Liver (tissue), 9 donors: ENCODE data around the gene CELF4. TPM values are rescaled to one million over a fixed set of nuclear protein-coding genes. Genes with fewer than 3 reads are reported as not detected.

Source experiments
- DNase-seq: peaks from one replicate; pipeline ENCODE4 v3.0.0-alpha.2; 2017; ENCODE audit warnings: low spot score
- H3K27ac ChIP-seq, 2 donors: one replicate each; pipeline ENCODE4 v1.7.0; 2013; ENCODE audit warnings: inconsistent platforms in 2 of 2, low read length in 2 of 2, control low read depth in 1 of 2, low read depth in 1 of 2, mild to moderate bottlenecking in 1 of 2
- H3K27me3 ChIP-seq, 4 donors: one replicate each; pipeline versions ENCODE4 v1.6.1 to v1.7.0; 2013; ENCODE audit warnings: low read length in 3 of 4, inconsistent platforms in 1 of 4, mild to moderate bottlenecking in 1 of 4, moderate library complexity in 1 of 4; ENCODE audit not compliant: control insufficient read depth in 4 of 4, insufficient read depth in 4 of 4
- H3K36me3 ChIP-seq, 4 donors: one replicate each; pipeline versions ENCODE4 v1.6.1 to v1.7.0; 2013; ENCODE audit warnings: low read length in 3 of 4, mild to moderate bottlenecking in 3 of 4, low read depth in 1 of 4, moderate library complexity in 1 of 4; ENCODE audit not compliant: control insufficient read depth in 4 of 4, insufficient read depth in 3 of 4
- H3K4me1 ChIP-seq, 4 donors: one replicate each; pipeline versions ENCODE4 v1.6.1 to v1.7.0; 2013; ENCODE audit warnings: low read length in 3 of 4, mild to moderate bottlenecking in 3 of 4, moderate library complexity in 1 of 4; ENCODE audit not compliant: control insufficient read depth in 4 of 4, insufficient read depth in 4 of 4
- H3K4me3 ChIP-seq, 3 donors: one replicate each; pipeline versions ENCODE4 v1.6.1 to v1.7.0; 2013; ENCODE audit warnings: low read length in 3 of 3, control low read depth in 1 of 3, low read depth in 1 of 3, mild to moderate bottlenecking in 1 of 3
- H3K9ac ChIP-seq, 2 donors: one replicate each; pipeline ENCODE4 v1.7.0; 2013; ENCODE audit warnings: low read length in 2 of 2, mild to moderate bottlenecking in 2 of 2, moderate library complexity in 2 of 2, control low read depth in 1 of 2, low read depth in 1 of 2
- H3K9me3 ChIP-seq, 4 donors: one replicate each; pipeline versions ENCODE4 v1.6.1 to v1.7.0; 2013; ENCODE audit warnings: low read length in 3 of 4; ENCODE audit not compliant: control insufficient read depth in 4 of 4
- EGR1 ChIP-seq, 2 donors: IDR thresholded peaks; 2 replicates each; pipeline ENCODE4 v1.6.1; 2016 to 2018; ENCODE audit warnings: antibody characterized with exemption in 2 of 2, low read depth in 2 of 2
- FOXA1 ChIP-seq: IDR thresholded peaks from 2 replicates; pipeline ENCODE4 v1.6.1; 2016; ENCODE audit warnings: antibody characterized with exemption
- FOXA2 ChIP-seq: IDR thresholded peaks from 2 replicates; pipeline ENCODE4 v1.6.1; 2016; ENCODE audit warnings: antibody characterized with exemption
- GABPA ChIP-seq, 2 donors: IDR thresholded peaks in 1 of 2; conservative IDR thresholded peaks in 1 of 2; 2 replicates each; pipeline ENCODE4 v1.6.1; 2016; ENCODE audit warnings: antibody characterized with exemption in 2 of 2, mild to moderate bottlenecking in 1 of 2, moderate library complexity in 1 of 2
- HNF4A ChIP-seq, 2 donors: conservative IDR thresholded peaks; 2 replicates each; pipeline ENCODE4 v1.6.1; 2016; ENCODE audit warnings: antibody characterized with exemption in 2 of 2, mild to moderate bottlenecking in 2 of 2
- HNF4G ChIP-seq: IDR thresholded peaks from 2 replicates; pipeline ENCODE4 v1.6.1; 2016; ENCODE audit warnings: antibody characterized with exemption
- JUND ChIP-seq, 2 donors: IDR thresholded peaks; 2 replicates each; pipeline ENCODE4 v1.6.1; 2016; ENCODE audit warnings: antibody characterized with exemption in 2 of 2
- RAD21 ChIP-seq, 2 donors: IDR thresholded peaks; 2 replicates each; pipeline ENCODE4 v1.6.1; 2016; ENCODE audit warnings: antibody characterized with exemption in 2 of 2, mild to moderate bottlenecking in 2 of 2
- RXRA ChIP-seq, 2 donors: IDR thresholded peaks; 2 replicates each; pipeline ENCODE4 v1.6.1; 2017 to 2018; ENCODE audit warnings: antibody characterized with exemption in 2 of 2, mild to moderate bottlenecking in 1 of 2
- SP1 ChIP-seq: IDR thresholded peaks from 2 replicates; pipeline ENCODE4 v1.6.1; 2018; ENCODE audit warnings: antibody characterized with exemption, mild to moderate bottlenecking
- TAF1 ChIP-seq: conservative IDR thresholded peaks from 2 replicates; pipeline ENCODE4 v1.6.1; 2016; ENCODE audit warnings: antibody characterized with exemption, mild to moderate bottlenecking
- WGBS: extraction: QIAGEN DNeasy Blood & Tissue Kit; methylation state at CpG from one replicate; pipeline ENCODE4 v1.1.7; 2013; 5-methylcytosine and 5-hydroxymethylcytosine counted together
- polyA plus RNA-seq, 2 donors: library from polyadenylated mRNA; stranded (reverse) in 1 of 2; unstranded in 1 of 2; fragments of 200-250 nt in 1 of 2; fragments of >200 nt in 1 of 2; fragmentation: Nextera tagmentation in 1 of 2; extraction: Ambion mirVana in 1 of 2; gene quantifications; one replicate each; pipeline versions ENCODE4 v1.2.1 to v1.2.3, GENCODE V29; 2013 to 2015
- total RNA-seq, 2 donors: library from RNA; depleted of rRNA; stranded (reverse); fragments of >200 nt; gene quantifications; one replicate each; pipeline ENCODE4 v1.2.3, GENCODE V29; 2014
- TF ChIP-seq, protein P1 (sequence below): IDR thresholded peaks from 2 replicates; pipeline ENCODE4 v1.6.1; 2016; ENCODE audit warnings: antibody characterized with exemption, mild to moderate bottlenecking
- TF ChIP-seq, protein P2 (sequence below): IDR thresholded peaks from 2 replicates; pipeline ENCODE4 v1.6.1; 2016; ENCODE audit warnings: antibody characterized with exemption
- TF ChIP-seq, protein P3 (sequence below): fragments of 150-350 bp; IDR thresholded peaks from 2 replicates; pipeline ENCODE4 v1.5.1; 2017; ENCODE audit warnings: improper control_type of control experiment, low read depth, low read length; ENCODE audit not compliant: missing input control
- TF ChIP-seq, protein P4 (sequence below): IDR thresholded peaks from 2 replicates; pipeline ENCODE4 v1.6.1; 2016; ENCODE audit warnings: antibody characterized with exemption
- TF ChIP-seq, protein P5 (sequence below): IDR thresholded peaks from 2 replicates; pipeline ENCODE4 v1.6.1; 2016; ENCODE audit warnings: antibody characterized with exemption
- donor health status: healthy.
- donor health status: healthy.
- donor health status: healthy.
- donor health status: healthy.
- donor health status: healthy.

CELF4 gene
- total and polyA plus RNA-seq, 4 donors = 0.08 to 0.28 (median 0.21) TPM; not detected in 1

DNA sequence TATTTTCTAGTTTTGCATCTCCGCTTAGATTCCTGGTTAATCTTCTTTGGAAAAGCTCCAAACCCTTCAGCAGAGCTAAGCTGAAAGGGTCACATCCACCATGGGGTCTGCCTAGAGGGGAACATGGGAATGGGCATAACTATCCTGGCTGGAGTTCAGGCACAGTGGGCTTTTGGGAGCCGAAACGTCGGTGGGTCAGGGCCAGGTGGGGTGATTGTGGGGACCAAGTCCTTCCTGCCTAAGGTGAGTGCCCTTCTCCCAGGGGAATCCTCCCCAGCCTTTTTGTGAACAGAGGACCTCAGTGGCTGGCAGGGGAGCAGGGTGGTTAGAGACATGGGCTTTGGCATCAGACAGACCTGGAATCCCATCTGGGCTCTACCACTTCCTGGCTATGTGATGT, 60.3 kb downstream of the CELF4 start:
- Histone ChIP-seq H3K4me3 (no peak overlapping the region), H3K36me3 (no peaks in the 10 kb centered on the region), H3K27ac (no peak overlapping the region), H3K9me3 (peaks cover 0 to 3% (median 0%) of the 10 kb centered on the region in 4 donors), H3K27me3 (peaks cover 0 to 5% (median 0%) of the 10 kb centered on the region in 4 donors), H3K4me1 (no peaks in the 10 kb centered on the region), H3K9ac (no peak overlapping the region)
- WGBS = 82% methylated on average over 4 of the region's 4 CpGs
- TF ChIP-seq JUND (IDR thresholded peaks at IDR 0.05) (no peak), EGR1 (IDR thresholded peaks at IDR 0.05; ENCODE audit: low read depth in 2 of 2) (no peak), RXRA (IDR thresholded peaks at IDR 0.05) (no peak)
- TF ChIP-seq, protein P1, sequence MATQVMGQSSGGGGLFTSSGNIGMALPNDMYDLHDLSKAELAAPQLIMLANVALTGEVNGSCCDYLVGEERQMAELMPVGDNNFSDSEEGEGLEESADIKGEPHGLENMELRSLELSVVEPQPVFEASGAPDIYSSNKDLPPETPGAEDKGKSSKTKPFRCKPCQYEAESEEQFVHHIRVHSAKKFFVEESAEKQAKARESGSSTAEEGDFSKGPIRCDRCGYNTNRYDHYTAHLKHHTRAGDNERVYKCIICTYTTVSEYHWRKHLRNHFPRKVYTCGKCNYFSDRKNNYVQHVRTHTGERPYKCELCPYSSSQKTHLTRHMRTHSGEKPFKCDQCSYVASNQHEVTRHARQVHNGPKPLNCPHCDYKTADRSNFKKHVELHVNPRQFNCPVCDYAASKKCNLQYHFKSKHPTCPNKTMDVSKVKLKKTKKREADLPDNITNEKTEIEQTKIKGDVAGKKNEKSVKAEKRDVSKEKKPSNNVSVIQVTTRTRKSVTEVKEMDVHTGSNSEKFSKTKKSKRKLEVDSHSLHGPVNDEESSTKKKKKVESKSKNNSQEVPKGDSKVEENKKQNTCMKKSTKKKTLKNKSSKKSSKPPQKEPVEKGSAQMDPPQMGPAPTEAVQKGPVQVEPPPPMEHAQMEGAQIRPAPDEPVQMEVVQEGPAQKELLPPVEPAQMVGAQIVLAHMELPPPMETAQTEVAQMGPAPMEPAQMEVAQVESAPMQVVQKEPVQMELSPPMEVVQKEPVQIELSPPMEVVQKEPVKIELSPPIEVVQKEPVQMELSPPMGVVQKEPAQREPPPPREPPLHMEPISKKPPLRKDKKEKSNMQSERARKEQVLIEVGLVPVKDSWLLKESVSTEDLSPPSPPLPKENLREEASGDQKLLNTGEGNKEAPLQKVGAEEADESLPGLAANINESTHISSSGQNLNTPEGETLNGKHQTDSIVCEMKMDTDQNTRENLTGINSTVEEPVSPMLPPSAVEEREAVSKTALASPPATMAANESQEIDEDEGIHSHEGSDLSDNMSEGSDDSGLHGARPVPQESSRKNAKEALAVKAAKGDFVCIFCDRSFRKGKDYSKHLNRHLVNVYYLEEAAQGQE = no peak
- TF ChIP-seq, protein P2, sequence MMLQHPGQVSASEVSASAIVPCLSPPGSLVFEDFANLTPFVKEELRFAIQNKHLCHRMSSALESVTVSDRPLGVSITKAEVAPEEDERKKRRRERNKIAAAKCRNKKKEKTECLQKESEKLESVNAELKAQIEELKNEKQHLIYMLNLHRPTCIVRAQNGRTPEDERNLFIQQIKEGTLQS = no peak
- TF ChIP-seq, protein P3, sequence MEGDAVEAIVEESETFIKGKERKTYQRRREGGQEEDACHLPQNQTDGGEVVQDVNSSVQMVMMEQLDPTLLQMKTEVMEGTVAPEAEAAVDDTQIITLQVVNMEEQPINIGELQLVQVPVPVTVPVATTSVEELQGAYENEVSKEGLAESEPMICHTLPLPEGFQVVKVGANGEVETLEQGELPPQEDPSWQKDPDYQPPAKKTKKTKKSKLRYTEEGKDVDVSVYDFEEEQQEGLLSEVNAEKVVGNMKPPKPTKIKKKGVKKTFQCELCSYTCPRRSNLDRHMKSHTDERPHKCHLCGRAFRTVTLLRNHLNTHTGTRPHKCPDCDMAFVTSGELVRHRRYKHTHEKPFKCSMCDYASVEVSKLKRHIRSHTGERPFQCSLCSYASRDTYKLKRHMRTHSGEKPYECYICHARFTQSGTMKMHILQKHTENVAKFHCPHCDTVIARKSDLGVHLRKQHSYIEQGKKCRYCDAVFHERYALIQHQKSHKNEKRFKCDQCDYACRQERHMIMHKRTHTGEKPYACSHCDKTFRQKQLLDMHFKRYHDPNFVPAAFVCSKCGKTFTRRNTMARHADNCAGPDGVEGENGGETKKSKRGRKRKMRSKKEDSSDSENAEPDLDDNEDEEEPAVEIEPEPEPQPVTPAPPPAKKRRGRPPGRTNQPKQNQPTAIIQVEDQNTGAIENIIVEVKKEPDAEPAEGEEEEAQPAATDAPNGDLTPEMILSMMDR = no peak
- TF ChIP-seq, protein P4, sequence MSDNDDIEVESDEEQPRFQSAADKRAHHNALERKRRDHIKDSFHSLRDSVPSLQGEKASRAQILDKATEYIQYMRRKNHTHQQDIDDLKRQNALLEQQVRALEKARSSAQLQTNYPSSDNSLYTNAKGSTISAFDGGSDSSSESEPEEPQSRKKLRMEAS = no peak
- no peak for DNase-seq

DNA sequence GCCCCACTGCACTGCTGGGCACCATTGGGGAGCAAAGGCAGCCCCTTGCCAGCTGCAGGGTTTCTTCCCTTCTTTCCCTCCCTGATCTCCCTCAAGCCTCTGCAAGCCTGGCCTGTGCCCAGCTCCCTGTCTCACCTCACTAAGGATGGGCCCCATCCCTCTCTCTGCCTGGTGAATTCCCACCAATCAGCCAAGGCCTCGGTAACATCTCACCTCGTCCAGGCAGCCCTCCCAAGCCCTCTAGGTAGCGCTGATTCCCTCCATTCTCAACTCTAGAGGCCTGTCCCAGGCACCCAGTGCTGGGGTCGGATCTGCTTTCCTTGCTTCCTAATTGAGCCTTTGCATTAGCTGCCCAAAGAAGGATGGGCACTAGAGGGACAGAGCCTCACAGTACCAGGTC, 63.0 kb downstream of the CELF4 start:
- no peak for DNase-seq
- Histone ChIP-seq H3K27ac (no peak overlapping the region), H3K4me3 (no peak overlapping the region), H3K27me3 (peaks cover 0 to 7% (median 0%) of the 10 kb centered on the region in 4 donors), H3K36me3 (no peaks in the 10 kb centered on the region), H3K9me3 (no peaks in the 10 kb centered on the region), H3K4me1 (no peaks in the 10 kb centered on the region), H3K9ac (no peak overlapping the region)
- TF ChIP-seq RAD21 (IDR thresholded peaks at IDR 0.05) = no peak
- TF ChIP-seq, protein P1 = no peak
- no peak for TF ChIP-seq HNF4G
- no peak for TF ChIP-seq SP1
- TF ChIP-seq RXRA (IDR thresholded peaks at IDR 0.05) = no peak
- no peak for TF ChIP-seq TAF1
- TF ChIP-seq, protein P5, sequence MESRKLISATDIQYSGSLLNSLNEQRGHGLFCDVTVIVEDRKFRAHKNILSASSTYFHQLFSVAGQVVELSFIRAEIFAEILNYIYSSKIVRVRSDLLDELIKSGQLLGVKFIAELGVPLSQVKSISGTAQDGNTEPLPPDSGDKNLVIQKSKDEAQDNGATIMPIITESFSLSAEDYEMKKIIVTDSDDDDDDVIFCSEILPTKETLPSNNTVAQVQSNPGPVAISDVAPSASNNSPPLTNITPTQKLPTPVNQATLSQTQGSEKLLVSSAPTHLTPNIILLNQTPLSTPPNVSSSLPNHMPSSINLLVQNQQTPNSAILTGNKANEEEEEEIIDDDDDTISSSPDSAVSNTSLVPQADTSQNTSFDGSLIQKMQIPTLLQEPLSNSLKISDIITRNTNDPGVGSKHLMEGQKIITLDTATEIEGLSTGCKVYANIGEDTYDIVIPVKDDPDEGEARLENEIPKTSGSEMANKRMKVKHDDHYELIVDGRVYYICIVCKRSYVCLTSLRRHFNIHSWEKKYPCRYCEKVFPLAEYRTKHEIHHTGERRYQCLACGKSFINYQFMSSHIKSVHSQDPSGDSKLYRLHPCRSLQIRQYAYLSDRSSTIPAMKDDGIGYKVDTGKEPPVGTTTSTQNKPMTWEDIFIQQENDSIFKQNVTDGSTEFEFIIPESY = no peak
- no peak for TF ChIP-seq FOXA1
- TF ChIP-seq, protein P3 = no peak
- TF ChIP-seq, protein P4 = no peak
- no peak for TF ChIP-seq JUND (IDR thresholded peaks at IDR 0.05)
- TF ChIP-seq GABPA (IDR thresholded peaks at IDR 0.05 in 1 of 2, conservative IDR thresholded peaks at IDR 0.05 in 1 of 2) = no peak
- TF ChIP-seq EGR1 (IDR thresholded peaks at IDR 0.05; ENCODE audit: low read depth in 2 of 2) = no peak
- TF ChIP-seq FOXA2 = no peak
- no peak for TF ChIP-seq HNF4A (conservative IDR thresholded peaks at IDR 0.05)
- 68% methylated on average over 4 of the region's 4 CpGs for WGBS
